Tongue (tissue), 2 donors: ENCODE results near the gene UBASH3B. TPM values are rescaled to one million over a fixed set of nuclear protein-coding genes. Genes with fewer than 3 reads are reported as not detected.

Experiments used
- DNase-seq: peaks from one replicate; pipeline ENCODE4 v3.0.0-alpha.2; 2015
- total RNA-seq: library from RNA; depleted of rRNA; stranded (reverse); fragments of >200 nt; gene quantifications from one replicate; pipeline ENCODE4 v1.2.3, GENCODE V29; 2014

The UBASH3B gene
- total RNA-seq, 1 donor from 2014 or later: 7.9 TPM

DNA sequence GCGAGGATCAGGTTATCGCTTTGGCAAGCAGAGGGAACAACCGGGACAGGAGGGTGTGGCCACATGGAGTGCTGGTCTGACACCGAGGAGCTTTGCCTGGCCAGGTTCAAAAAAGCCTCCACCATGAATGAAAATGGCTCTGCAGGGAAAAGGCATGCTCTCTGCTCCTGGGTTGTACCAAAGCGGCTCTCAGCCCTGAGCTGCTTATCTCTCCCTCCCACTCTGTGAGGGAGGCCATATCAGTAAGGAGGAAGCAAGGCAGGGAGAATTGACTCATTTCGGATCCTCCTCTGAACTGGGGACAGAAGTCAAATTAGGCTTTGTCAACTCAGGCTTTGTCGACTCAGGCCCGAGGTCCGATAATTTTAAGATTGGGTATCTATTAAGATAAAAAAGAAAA, 99.9 kb downstream of the UBASH3B start:
- DNase-seq: no peak

GRCh38 chr11:122755941-122756340, 100.4 kb downstream of the UBASH3B start:
- no peak for DNase-seq

DNA sequence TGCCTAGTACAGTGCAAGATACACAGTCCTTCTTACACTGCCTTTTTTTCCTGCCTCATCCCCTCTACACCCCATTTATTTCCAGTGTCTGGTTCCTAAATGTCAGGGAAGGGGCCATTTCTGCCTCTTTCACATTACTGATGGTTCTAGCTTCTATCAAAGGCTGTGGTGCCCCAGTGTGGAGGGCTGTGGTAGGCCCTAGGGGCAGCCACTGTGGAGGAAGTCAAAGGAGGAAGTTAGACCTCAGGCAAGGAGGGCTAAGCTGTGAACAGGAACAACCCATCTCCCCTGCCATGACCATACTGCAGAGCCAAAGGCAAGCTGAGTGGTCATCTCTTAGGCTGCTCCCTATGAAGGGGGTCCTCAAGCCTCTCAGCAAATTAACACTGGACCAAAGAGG, 100.9 kb downstream of the UBASH3B start:
- no peak for DNase-seq

- no peak for DNase-seq
Observed at GRCh38 chr11:122757201-122757600, 101.7 kb downstream of the UBASH3B start.

DNA sequence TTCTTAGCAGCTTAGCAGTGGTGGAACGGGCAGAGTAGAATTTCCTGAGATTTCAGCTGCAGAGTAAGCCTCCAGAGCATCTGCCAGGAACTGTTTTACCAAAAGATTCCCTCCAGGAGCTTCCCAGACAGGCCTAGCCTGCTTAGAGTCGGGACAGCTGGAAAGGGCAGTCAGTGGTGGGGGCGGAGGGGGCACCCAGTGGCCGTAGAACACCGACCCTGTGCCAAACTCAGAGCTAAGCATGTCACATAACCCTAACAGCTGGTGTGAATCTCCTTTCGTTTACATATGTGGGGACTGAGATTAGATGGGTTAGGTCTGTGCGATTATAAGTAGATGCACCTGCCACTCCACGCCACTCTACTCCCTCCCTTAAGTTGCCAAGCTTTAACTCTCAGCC, 102.8 kb downstream of the UBASH3B start:
- DNase-seq: peak; percentile 94

DNA sequence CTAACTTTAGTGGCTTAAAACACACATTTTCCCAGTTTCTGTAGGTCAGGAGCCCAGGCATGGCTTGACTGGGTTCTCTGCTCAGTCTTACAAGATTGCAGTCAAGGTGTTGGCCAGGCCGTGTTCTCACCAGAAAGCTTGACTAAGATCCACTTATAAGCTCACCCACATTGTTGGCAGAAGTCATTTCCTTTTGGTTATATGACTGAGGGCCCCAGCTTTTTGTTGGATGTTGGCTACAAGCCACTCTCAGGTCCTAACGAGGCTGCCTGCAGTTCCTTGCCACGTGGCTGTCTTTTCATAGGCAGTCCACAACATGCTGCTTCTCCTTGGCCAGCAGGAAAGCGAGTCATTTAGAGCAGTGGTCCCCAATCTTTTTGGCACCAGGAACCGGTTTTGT, 103.5 kb downstream of the UBASH3B start:
- DNase-seq: no peak

DNA sequence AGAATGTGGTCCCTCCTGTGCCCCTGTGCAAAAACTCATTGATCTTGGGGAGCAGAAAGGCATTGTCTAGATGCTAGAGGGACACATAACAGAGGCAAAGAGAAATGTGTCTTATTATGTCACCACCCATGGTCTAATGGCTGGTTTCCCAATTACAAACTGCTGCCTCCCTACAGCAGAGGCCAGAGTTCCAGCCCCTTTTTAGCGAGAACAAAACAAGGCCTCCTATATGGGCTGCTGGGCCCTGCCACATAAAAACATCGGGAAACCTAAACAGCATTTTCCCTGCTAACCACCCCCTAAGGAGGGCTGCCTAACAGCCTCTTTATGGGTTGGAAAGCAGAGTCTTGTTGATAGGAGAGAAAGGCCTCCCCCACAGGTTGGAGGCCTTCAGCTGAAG, 107.6 kb downstream of the UBASH3B start:
- DNase-seq: no peak

DNA sequence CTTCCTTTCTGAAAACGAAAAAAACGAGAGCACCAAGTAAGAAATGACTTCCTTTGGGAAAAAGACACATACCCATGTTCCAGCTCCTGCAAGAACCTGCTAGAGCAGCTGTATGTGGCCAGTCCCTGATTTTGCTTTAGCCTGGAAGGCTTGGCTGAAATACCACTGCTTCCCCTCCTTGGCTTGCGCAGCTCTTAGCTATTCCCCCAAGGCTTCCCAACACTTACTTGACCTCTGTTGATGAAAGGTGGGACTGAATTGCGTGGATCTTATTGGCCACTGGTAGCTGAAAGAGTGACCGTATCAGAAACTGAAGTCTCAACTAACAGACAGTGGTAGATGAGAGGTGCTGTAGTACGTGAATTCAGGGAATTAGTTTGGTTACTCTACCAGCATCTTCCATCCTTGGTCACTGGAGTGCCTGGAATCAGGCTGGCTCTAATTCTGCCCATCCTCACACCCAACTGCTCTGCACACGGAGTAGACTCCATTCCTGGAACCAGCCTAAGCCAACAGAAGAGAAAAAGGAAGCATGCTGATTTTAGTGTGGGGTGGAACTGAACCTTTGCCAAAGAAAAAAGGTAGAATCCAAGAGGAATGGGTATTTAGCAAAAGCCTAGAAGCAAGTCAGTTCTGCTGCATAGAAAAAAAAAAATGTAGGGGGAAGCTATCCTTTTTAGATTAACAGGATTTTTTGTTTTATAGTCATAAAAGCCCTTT, 109.0 kb downstream of the UBASH3B start:
- no peak for DNase-seq

GRCh38 chr11:122765487-122766131, 110.1 kb downstream of the UBASH3B start:
- no peak for DNase-seq

GRCh38 chr11:122769126-122769780, 113.7 kb downstream of the UBASH3B start:
- no peak for DNase-seq

DNA sequence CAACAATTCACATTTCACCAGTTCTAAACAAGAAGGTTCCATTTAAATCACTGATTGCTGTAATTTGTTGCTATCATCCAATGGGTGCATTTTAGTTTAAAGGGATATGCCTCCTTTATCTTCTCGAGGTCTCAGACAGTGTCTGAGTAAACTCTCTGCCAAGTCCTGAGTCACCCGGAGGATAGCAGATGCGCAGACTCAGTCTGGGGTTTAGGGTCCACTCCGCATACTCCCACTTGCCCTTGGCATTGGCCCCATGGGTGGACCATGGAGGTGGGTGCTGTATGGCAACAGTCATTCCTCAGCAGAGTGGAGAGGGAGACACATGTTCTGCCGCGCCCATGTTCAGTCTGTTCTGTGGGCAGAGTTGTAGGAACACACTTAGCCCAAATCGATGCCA, 117.4 kb downstream of the UBASH3B start:
- no peak for DNase-seq

DNA sequence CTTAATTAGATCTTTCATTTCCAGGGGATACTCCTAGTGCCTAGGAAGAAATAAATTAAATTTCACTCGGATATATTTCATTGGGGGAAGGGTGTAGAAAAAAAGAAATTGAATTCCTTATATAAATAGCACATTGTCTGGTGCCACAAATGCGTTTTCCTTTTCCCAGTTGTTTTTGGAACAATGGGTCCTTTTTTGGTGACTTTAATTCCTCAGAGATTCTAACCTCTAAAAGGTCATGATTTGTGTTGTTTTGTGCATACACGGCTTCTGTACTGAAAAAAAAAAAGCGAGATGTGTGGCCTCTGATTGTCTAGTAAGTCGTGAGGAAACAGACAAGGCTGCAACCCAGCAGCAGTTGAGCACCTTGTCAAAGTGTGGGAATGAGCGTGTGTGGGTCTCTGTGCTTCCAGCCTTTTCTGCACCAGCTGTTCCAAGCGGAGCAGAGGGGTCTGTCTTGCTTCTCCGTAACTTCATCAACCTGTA, 118.3 kb downstream of the UBASH3B start:
- no peak for DNase-seq

- no peak for DNase-seq
Observed at GRCh38 chr11:122775675-122776271, 120.3 kb downstream of the UBASH3B start.

DNA sequence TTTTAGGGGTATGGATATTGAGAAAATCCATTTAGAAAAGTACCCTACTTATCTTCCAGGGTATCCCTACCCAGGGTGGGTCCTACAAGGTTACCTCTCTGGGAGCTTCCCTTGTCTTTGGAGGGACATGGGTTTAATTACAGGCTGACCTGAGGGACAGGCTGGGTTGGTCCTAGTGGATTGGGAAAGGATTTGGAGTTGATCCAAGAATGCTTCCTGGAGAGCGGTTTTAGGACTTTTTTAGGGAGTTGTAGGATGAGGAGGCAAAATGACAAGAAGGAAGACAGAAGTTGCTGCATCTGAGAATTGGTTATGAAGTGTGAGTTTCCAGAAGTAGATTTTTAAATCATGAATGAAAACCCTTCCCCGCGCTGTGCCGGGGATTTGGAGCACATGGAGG, 121.0 kb downstream of the UBASH3B start:
- no peak for DNase-seq

- DNase-seq: no peak
Observed at GRCh38 chr11:122777343-122777742, 121.8 kb downstream of the UBASH3B start.

- DNase-seq: no peak
Observed at GRCh38 chr11:122778148-122778547, 122.6 kb downstream of the UBASH3B start.

DNA sequence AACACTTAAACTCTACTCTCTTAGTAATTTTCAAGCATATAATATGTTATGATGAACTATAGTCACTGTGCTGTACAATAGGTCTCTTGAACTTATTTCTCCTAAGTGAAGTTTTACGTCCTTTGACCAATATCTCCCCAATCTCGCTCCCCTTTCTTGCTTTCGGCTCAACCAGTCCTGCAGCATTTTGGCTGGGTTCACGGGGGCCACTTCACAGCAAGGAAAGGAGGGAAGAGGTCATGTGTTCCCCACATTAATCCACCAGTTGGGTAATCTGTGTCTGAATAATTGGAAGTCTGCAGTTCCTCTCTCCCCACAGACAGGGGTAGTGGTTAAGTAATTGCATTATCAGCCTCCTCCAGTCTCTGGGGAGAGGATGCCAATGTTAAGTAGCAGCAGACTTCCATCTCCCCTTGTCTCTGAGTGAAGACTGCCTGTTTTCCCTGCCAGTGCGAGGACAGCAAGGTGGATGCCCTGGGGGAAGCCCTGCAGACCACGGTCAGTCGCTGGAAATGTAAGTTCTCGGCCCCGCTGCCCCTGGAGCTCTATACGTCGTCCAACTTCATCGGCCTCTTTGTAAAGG, 123.6 kb downstream of the UBASH3B start:
- DNase-seq: no peak

- peak; percentile 27 for DNase-seq
Observed at GRCh38 chr11:122780296-122780949, 124.9 kb downstream of the UBASH3B start.

GRCh38 chr11:122781378-122782195, 126.1 kb downstream of the UBASH3B start:
- peak; percentile 98 for DNase-seq

- DNase-seq: no peak
Observed at GRCh38 chr11:122782222-122782621, 126.7 kb downstream of the UBASH3B start.

DNA sequence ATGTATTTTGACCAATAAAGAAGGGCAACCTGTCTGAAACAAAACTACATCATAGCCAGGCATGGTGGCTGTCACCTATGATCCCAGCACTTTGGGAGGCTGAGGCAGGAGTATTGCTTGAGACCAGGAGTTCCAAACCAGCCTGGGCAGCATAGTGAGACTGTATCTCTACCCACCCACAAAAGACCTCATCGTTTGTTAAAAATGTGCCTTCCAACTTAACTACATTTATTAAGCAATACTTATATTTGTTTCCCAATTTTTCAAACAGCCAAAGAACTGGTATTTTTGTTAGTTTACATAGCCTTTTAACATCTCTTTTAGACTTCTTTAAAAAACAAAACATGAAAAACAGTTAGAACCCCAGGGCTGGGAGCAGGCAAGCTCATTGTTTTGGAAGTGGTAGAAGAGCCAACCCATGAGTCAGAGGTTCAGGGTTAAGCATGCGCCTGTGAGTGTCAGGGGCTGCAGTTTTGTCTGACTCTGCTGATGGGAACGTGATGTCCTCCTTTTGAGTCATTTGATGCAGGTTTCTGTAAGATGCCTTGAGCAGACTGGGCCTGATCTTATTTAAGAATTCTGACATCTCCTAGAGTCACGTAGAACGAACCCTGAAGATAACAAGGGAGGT, 128.9 kb downstream of the UBASH3B start:
- DNase-seq: no peak
